Measurements from ENCODE around the gene CMYA5. TPM values are rescaled to one million over a fixed set of nuclear protein-coding genes. Genes with fewer than 3 reads are reported as not detected.

Gene CMYA5
- total RNA-seq, 2 experiments from 2014 or later = 0.13 to 0.21 TPM

DNA sequence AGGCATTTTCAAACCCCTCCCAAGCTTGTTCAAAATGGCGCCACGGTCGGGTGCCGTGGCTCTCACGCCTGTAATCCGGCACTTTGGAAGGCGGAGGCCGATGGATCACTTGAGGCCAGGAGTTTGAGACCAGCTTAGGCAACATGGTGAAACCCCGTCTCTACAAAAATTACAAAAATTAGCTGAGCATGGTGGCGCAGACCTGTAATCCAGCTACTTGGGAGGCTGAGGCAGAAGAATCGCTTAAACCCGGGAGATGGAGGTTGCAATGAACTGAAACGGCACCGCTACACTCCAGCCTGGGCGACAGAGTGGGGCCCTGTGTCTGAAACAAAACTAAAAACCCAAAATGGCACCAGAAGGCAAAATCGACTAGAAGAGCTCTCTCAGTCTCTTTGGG is 159.4 kb downstream of the CMYA5 start:
- intact Hi-C loops (cut with micrococcal nuclease; ENCODE audit: unreplicated experiment) = no loop called here
- no peak for TF ChIP-seq EZH2phosphoT487 (IDR thresholded peaks at IDR 0.05; ENCODE audit: borderline replicate concordance, low read depth, low read length)
- TF ChIP-seq, protein P1, sequence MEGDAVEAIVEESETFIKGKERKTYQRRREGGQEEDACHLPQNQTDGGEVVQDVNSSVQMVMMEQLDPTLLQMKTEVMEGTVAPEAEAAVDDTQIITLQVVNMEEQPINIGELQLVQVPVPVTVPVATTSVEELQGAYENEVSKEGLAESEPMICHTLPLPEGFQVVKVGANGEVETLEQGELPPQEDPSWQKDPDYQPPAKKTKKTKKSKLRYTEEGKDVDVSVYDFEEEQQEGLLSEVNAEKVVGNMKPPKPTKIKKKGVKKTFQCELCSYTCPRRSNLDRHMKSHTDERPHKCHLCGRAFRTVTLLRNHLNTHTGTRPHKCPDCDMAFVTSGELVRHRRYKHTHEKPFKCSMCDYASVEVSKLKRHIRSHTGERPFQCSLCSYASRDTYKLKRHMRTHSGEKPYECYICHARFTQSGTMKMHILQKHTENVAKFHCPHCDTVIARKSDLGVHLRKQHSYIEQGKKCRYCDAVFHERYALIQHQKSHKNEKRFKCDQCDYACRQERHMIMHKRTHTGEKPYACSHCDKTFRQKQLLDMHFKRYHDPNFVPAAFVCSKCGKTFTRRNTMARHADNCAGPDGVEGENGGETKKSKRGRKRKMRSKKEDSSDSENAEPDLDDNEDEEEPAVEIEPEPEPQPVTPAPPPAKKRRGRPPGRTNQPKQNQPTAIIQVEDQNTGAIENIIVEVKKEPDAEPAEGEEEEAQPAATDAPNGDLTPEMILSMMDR (conservative IDR thresholded peaks at IDR 0.05; ENCODE audit: low read length) = no peak
- H3K4me2 ChIP-seq (ENCODE audit: low read length) = no peak overlapping the region
- ChIA-PET POLR2A (interaction anchor here (0.5 kb wide), 1 partner anchor 276 kb away, joined by 3 read pairs; no protein-coding TSS in a partner anchor), CTCF (ENCODE audit: unreplicated experiment) (interaction anchor here (1.0 kb wide), 1 partner anchor 13 kb away, joined by 3 read pairs; no protein-coding TSS in a partner anchor)
- H3K27ac ChIP-seq (ENCODE audit: low read depth, low read length, poor library complexity, severe bottlenecking) = no peak overlapping the region
- no TSS peak for BruUV-seq (replicated peaks)
- no peaks in the 10 kb centered on the region for H3K36me3 ChIP-seq (ENCODE audit: insufficient read depth, low read length)
- H3K4me1 ChIP-seq (ENCODE audit: insufficient read depth, low read length, poor library complexity, severe bottlenecking) = no peaks in the 10 kb centered on the region
- H4K20me1 ChIP-seq (ENCODE audit: insufficient read depth, low read length) = no peaks in the 10 kb centered on the region
- H3K9me3 ChIP-seq (ENCODE audit: low read length) = no peaks in the 10 kb centered on the region
- H2AFZ ChIP-seq (ENCODE audit: low read length) = no peak overlapping the region
- no peak for DNase-seq (ENCODE audit: low spot score)
- no peak overlapping the region for H3K4me3 ChIP-seq (ENCODE audit: low read depth, low read length, poor library complexity, severe bottlenecking)
- H3K79me2 ChIP-seq (ENCODE audit: insufficient read depth, low read depth, low read length) = no peaks in the 10 kb centered on the region
- no peaks in the 10 kb centered on the region for H3K9me2 ChIP-seq (ENCODE audit: insufficient read depth, low read length)

Small RNA genes within 50 kb of the gene (small RNA-seq; reads per million reads assigned to genes)
- gene AC008496.1 = not detected

Other genes starting within 250 kb of the CMYA5 start
- gene HOMER1, start 175.7 kb upstream of the CMYA5 start, total RNA-seq (2014; rRNA removed; shearing (Covaris generic)) = 6.3 and 11.2 TPM in 2 replicates
- gene HOMER1, start 175.7 kb upstream of the CMYA5 start, total RNA-seq (2022) = 13.9 and 15.4 TPM in 2 replicates
- 50.4 and 63.6 TPM in 2 replicates for gene TENT2, start 77.4 kb upstream of the CMYA5 start, total RNA-seq (2014; rRNA removed; shearing (Covaris generic))
- gene TENT2, start 77.4 kb upstream of the CMYA5 start, total RNA-seq (2022) = 77.9 and 92.8 TPM in 2 replicates